D341Med (cell line): ENCODE results near the gene GPRC6A.
"Not testable (repeated sequence)": the region's sequence is repeated elsewhere in the genome, so short reads cannot be mapped to it uniquely, and the experiment has no call there.

Source experiments
- DNase-seq: peaks from one replicate; pipeline ENCODE4 v3.0.0; 2012; ENCODE audit warnings: low spot score

GPRC6A gene, protein sequence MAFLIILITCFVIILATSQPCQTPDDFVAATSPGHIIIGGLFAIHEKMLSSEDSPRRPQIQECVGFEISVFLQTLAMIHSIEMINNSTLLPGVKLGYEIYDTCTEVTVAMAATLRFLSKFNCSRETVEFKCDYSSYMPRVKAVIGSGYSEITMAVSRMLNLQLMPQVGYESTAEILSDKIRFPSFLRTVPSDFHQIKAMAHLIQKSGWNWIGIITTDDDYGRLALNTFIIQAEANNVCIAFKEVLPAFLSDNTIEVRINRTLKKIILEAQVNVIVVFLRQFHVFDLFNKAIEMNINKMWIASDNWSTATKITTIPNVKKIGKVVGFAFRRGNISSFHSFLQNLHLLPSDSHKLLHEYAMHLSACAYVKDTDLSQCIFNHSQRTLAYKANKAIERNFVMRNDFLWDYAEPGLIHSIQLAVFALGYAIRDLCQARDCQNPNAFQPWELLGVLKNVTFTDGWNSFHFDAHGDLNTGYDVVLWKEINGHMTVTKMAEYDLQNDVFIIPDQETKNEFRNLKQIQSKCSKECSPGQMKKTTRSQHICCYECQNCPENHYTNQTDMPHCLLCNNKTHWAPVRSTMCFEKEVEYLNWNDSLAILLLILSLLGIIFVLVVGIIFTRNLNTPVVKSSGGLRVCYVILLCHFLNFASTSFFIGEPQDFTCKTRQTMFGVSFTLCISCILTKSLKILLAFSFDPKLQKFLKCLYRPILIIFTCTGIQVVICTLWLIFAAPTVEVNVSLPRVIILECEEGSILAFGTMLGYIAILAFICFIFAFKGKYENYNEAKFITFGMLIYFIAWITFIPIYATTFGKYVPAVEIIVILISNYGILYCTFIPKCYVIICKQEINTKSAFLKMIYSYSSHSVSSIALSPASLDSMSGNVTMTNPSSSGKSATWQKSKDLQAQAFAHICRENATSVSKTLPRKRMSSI

DNA sequence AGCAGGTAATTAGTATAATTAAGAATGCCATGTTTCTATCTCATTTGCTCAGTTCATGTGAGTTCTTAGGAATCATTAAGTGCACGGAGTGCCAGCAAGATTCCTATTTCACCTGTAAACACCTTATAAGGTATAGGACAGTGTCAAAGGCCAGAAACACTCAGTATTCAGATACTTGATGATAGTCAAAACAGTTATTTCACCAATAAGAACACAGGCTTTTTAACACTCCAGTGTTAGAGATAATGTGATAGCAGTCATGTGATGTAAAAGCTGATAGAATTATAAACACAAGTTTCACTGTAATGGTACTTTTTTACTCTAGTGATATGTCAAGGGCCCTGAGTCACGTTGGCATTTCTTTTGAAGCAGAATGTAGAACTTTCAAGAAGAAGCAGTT lies at the start of gene GPRC6A:
Gene GPRC6A (minus strand): TSS at position 101 of the 400 bp plus-strand sequence. CDS start 70 bp downstream, at position 31.
- DNase-seq: no peak

DNA sequence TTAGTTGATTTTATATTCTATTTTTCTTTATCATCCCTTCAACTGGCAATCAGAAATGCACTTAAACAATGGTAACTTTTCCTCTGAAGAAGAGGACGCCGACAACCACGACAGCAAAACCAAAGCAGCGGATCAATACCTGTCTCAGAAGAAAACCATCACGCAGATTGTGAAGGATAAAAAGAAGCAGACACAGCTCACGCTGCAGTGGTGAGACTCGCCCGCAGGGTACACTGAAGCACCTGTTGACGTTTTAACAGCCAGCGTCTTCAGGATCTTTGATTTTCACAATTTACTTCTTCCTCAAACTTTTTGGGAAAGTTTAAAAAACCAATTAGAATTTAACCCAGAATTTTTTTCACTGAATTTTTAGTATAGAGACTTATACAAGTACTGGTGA lies 48.9 kb upstream of the GPRC6A start:
- peak; percentile 32 for DNase-seq

DNA sequence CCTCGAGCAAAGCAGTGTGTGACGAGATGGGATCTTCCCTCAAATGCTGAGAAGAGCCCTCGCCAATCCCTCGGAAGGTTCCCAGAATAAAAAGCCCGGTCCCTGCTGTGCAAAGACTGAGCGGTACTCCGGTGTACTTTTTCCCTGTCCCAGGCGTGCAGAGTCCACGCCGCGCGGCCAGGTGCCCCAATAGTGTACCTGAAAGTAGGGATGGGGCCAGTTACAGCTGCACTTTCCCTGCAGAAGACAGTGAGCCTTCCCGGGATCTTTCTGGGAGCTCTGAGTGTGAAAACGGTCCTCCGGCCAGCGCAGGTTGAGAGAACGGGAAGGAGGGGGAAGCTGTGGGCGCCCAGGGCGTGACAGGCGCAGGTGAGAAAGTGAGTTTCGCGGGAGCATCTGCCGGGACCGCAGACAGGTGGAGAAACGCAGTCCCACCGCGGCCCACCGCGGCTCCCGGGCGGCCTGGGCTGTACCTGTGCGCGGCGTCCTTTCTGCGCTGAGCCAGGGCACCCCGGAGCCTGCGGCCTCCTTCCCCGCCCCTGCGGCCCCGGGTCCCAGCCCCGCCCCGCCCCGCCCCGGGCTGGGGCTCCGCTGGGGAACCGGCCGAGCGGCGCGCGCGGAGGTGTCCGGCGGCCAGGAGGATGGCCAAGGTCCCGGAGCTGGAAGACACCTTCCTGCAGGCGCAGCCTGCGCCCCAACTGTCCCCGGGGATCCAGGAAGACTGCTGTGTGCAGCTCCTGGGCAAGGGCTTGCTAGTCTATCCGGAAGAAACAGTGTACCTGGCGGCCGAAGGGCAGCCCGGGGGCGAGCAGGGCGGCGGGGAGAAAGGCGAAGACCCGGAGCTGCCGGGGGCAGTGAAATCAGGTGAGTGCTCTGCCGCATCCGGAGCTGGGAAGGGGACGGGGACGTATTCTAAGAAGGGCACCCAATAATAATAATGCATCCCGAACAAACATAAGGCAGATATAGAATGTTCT lies 48.0 kb upstream of the GPRC6A start, which contains the start of gene RFX6:
Gene RFX6 (plus strand): TSS at position 608 of the 977 bp plus-strand sequence. CDS start 34 bp downstream, at position 642.
- DNase-seq: peak; percentile 52

DNA sequence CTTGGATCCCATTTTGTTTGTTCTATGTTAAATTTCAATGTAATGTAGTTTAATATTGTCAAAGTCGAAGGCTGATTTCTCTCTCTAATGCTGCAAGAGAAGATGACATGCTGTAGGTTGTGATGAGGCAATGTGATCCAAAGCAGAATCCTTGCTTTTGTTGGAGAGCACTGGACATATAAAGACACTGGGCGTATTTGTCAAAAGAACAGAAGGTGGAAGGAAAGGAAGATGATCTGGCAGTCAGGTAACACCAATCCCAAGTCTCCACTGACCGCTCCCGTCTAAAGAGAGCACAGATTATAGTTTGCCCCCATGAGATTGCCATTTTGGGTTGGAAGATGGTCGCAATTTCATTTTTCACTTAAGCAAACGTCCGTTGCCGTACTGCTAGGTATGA lies 47.2 kb upstream of the GPRC6A start:
- DNase-seq: no peak

DNA sequence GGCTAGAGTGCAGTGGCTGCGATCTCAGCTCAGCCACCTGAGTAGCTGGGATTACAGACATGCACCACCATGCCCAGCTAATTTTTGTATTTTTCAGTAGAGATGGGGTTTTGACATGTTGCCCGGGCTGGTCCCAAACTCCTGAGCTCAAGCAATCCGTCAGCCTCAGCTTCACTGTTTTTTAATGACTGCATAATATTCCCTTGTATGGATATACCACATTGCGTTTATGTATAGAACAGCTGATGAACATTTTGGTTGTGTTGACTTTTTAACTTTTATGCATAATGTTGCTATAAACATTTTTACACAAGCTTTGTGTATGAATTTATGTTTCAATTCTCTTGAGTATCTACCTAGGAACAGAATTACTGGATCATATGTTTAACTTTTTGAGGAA lies 43.9 kb upstream of the GPRC6A start:
- DNase-seq: no peak

DNA sequence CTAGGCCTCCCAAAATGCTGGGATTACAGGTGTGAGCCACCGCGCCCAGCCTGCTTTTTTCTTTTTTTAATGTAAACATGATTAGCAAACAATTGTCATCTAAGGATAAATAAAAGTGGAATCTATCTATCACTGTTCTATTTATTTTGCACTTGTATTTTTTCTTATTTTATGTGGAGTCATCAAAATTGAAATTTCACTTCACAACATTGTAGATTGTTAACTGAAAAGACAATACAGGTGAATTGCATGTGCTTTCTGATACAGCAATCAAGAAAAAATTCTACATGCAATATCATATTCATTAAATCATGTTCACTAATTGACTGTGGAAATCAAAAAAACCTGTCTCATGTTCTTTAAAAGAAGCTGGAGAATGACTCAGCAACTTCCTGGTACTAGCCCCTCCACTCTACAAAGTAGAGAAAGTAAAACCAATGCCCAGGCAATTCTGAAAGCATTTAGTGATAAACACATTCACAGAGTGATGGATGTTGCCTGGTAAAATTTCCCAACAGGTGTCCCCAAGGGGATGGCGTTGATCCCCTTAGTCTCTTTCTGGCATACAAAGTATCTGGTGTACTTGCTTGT lies 37.5 kb upstream of the GPRC6A start:
- no peak for DNase-seq

DNA sequence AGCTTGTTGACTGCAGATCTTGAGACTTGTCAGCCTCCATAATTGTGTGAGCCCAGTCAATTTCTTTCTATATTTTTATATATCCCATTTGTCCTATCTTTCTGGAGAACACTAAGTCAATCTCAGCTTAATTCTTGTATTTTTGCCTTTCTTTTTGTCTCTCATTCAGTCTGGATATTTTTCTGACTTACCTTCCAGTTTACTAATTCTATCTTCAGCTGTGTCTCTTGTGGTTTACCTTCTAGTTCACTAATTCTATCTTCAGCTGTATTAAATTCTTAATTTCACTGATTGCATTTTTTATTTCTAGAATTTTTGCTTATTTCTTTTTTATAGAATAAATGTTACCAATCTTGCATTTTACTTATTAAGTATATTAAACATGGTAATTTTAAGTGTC lies 30.4 kb upstream of the GPRC6A start:
- no peak for DNase-seq

DNA sequence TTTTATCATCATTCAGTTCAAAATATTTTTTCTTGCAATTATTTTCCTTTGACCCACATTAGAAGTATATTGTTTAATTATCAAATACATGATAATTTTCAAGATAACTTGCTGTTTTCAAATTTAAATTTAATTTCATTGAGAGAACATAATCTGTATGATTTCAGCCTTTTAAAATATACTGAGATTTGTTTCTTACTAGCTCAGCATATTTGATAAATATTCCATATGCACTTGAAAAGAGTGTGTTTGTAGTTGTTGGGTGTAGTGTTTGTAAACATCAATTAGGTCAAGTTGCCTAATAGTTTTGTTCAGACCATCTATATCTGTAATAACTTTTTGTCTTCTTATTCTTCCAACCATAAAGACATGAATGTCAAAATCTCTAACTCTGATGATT lies 29.2 kb upstream of the GPRC6A start:
- DNase-seq: no peak

DNA sequence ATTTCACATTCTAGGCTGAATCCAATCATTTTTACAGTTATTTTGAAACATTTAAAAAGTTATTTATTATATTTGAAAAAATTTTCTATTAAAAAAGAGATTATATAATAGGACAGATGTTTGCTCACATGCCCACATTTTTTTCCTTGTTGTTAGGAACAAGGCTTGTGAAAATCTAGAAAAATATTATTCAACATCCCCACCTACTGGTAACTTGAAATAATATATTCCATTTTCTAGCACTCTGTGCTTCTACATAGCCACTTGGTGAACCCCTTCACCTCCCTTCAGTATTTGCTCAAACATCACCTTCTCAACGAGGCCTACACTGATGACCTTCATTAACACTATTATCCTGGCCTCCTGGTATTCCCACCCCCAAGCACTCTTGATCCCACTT lies 18.3 kb upstream of the GPRC6A start:
- DNase-seq: peak; percentile 35

DNA sequence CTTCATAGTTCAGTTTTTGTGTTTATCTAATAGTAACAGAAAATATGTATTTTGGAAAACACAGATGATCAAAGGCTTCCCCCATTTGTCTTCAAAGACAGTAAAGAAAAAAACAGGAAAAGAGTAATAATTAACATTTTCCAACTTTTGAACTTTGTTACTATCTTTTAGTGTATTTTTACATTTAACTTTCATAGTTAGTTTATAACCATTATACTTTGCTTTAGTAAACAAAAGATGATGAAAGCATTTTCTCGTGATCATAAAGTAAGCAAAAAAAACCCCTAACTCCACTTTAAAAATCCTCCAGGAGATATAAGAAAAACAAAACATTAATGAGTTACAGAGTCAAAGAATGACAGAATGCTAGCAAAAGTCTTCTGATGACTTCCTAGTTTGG lies 13.6 kb upstream of the GPRC6A start:
- DNase-seq: no peak

DNA sequence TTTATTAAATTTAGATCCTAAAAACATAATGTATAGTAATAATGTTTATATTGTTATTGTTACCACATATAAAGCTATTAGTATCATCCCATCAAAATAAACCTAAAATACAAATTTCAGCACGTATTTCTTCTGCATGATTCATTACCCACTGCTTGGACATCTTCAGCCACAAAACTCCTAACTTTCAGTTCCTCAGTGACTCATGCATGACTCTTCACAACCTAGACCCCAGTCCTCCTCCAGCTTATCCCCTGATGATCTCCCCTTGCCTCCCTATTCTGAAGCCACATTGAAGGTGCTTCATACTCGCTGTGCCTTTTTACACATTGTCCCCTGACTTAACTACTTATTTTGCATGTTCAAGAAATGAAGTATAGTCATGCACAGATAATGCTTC lies 11.2 kb upstream of the GPRC6A start:
- no peak for DNase-seq

DNA sequence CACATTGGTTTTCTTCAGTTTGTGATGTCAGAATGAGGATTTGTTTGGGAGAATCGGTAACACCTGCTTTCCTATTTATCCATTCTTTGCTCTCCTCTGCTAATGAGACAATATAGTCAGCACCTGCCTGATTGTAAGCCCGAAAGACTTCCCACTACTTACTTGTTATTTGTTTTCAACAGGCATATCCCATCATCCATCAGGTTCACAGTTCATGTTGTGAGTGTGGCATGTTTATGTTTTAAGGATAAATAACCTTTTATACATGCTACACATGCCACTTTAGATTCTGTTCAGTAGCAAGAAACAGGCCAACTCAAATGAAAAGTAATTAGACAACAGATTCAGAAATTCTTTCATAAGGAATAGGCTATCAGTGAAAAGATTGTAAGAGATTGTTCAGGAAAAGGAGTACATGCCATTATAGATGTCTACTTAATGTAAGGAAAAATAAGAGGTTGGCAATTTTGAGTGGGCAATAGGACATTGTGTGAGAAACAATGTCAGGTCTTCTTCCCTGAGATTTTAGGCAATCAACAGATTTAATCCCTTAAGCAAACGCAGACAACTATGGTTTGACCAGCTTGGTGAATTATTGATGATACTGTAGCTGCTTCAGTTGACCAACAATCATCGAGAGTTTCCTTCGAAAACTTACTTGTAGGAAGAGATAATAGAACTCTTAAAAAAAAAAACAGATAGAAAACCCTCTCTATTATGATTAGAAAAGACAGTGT lies 7.9 kb upstream of the GPRC6A start:
- DNase-seq: no peak

DNA sequence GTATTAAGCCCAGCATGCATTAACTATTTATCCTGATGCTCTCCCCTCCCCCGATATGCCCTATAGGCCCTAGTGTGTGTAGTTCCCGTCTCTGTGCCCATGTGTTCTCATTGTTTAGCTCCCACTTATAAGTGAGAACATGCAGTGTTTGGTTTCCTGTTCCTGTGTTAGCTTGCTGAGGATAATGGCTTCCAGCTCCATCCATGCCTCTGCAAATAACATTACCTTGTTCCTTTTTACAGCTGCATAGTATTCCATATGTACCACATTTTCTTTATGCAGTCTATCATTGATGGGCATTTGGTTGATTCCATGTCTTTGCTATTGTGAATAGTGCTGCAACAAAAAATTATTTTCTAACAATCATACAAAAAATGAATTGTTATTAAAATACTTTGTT lies 5.6 kb upstream of the GPRC6A start:
- not testable (repeated sequence) for DNase-seq

DNA sequence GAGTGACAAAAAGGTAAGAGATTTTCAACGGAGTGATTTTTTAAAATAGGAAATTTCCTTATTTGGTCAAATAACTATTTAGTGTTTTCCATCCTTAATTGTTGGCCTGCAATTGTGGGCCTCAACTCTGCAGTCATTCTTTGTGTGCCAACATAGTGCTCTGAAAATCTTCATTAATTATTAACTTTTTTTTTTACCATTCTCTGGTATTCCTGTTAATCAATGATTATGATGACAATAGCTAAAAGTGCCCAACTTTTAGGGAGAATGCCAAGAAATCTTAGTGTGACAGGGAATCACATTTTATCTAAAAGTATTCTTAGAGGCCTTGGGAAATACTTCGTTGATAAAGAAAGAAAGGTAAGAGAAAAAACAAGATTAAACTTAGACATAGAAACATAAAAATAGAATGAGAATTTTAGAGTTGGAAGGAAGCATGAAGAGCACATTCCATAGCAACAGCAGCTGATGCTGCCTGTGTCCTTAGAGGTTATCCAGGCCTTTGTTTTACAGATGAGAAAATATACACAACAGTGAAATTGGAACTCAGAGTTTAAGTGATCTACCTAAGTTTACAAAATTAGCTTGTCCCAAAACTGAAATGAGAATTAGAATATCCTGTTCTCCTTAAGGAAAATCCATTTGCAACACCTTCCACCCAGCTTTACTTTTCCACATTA lies 1.2 kb downstream of the GPRC6A start:
- DNase-seq: no peak

DNA sequence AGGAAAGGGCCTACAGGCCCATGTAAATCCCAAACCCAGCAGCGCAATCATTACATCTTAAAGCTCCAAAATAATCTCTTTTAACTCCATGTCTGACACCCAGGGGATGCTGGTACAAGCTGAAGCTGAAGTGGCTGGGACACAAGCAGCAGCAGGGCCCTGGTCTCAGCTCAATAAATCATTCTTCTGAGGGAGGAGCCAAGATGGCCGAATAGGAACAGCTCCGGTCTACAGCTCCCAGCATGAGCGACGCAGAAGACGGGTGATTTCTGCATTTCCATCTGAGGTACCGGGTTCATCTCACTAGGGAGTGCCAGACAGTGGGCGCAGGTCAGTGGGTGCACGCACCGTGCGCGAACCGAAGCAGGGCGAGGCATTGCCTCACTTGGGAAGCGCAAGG lies 12.5 kb downstream of the GPRC6A start:
- DNase-seq: not testable (repeated sequence)

DNA sequence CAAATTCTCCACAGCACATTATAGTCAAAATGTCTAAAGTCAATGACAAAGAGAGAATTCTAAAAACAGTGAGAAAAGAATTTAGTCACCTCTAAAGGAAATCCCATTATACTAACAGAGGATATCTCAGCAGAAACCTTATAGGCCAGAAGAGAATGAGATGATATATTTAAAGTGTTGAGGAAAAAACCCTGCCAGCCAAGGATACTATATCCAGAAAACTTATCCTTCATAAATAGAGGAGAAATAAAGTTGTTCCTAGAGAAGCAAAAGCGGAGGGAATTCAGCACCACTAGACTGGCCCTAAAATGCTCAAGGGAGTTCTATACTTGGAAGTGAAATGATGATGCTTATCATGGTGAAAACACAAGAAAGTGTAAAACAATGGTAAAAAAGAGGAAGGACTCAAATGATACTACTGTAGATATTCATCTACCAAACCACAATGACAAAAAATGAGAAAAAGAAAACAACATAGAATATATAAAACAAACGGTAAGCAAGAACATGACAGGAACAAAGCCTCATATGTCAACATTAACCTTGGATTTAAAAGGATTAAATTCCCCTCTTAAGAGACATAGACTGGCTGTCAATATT lies 16.7 kb downstream of the GPRC6A start:
- no peak for DNase-seq

DNA sequence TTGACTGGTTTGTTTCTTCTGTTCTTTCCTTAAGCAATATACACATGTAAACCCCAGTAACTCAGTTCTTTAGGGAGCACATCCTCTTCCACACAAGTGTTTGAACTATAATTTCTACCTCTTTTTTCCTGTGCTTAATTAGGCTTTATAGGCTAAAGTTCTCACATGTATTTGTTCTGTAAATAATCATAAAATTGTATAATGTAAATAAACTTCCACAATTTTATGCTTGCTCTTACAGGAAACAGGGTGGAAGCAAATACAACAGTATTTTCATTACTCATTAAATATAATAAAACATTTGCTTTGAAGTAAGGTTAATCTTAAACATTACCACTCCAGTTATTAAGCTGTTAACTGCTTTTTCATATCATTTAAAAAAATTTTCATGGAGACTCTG lies 26.9 kb downstream of the GPRC6A start:
- no peak for DNase-seq

DNA sequence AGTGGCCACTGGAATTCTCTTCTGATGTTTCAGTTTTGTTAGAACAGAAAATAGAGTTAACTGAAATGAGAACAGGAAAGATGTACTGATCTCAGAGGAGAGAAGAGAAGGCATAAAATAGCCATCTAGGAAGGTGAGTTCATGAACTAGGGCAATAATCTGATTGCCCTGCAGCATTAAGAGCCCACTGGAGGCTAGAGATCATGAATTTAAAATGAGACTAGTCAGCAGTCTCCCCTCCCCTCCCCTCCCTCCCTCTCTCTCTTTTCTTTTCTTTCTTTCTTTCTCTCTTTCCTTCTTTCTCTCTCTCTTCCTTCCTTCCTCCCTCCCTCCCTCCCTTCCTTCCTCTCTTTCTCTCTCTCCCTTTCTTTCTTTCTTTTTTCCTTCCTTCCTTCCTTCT lies 28.9 kb downstream of the GPRC6A start:
- no peak for DNase-seq

DNA sequence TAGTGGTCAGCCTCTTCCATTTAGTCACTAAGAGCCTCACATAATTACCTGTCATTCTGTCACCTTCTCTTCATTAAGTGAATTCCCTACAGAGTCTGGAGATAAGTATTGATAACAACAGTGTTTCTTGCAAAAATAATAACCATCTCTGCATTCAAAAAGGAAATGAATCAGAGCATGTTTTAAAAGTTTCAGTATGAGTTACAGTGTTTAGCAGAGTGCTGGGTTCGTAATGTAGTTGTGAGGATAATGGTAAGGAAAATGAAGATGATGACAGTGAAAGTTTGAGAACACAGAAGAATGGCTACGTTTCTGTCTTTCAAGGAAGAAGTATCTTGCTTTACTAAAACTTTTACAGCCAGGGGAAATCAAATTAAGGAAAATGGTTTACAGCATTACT lies 31.3 kb downstream of the GPRC6A start:
- no peak for DNase-seq

DNA sequence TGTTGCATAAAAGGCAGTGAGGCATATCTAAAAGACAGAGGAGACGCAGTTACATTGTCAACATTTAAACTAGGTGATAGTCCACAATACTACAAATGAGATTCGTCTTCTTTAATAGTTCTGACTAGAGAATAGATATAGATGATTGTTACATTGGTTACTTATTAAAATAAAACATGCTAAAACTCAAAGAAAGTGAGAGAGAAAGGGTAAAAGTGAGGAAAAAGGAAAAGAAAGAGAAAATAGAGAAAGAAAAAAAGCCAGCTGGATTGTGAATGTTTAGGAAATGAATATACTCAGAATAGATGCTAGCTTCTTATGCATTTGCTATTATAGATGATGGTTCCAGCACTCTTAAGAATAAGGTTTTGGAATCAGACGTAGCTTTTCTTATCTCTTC lies 35.7 kb downstream of the GPRC6A start:
- DNase-seq: no peak
